Measurements from ENCODE around the gene ACLY. TPM values are rescaled to one million over a fixed set of nuclear protein-coding genes. Genes with fewer than 3 reads are reported as not detected.

ACLY gene
- total and polyA plus RNA-seq, 2 of the 13 experiments (the other 11 are each of a cell fraction or from before 2014, with no cell fraction given): 111 to 218 TPM

GRCh38 chr17:41930009-41930832, 11.5 kb upstream of the ACLY start, which contains the start of gene ODAD4 (continued):
- TF ChIP-seq ZBTB26 (CRISPR knock-in tag; IDR thresholded peaks at IDR 0.05; ENCODE audit: borderline replicate concordance) (peak; percentile 60; the same call in 1 of the 2 replicates), ATRX (CRISPR knock-in tag; IDR thresholded peaks at IDR 0.05; ENCODE audit: borderline replicate concordance) (no peak), AFF4 (CRISPR knock-in tag; IDR thresholded peaks at IDR 0.05) (no peak), ZNF672 (CRISPR knock-in tag; IDR thresholded peaks at IDR 0.05) (no peak), ONECUT2 (CRISPR knock-in tag; IDR thresholded peaks at IDR 0.05) (0 out of 2 replicates have a peak, but pooled peaks have one; percentile 44), REXO4 (CRISPR knock-in tag; IDR thresholded peaks at IDR 0.05; ENCODE audit: borderline replicate concordance) (no peak), SSRP1 (CRISPR knock-in tag; IDR thresholded peaks at IDR 0.05) (peak; percentile 76; the same call in 1 of the 2 replicates), PRDM4 (CRISPR knock-in tag; IDR thresholded peaks at IDR 0.05; ENCODE audit: borderline replicate concordance) (no peak), ZNF569 (CRISPR knock-in tag; IDR thresholded peaks at IDR 0.05; ENCODE audit: borderline replicate concordance) (no peak), ZNF800 (CRISPR knock-in tag; IDR thresholded peaks at IDR 0.05) (peak; percentile 93), JUNB (CRISPR knock-in tag; IDR thresholded peaks at IDR 0.05; ENCODE audit: borderline replicate concordance) (no peak), ZNF33A (CRISPR knock-in tag; IDR thresholded peaks at IDR 0.05; ENCODE audit: borderline replicate concordance) (no peak), ZNF275 (CRISPR knock-in tag; IDR thresholded peaks at IDR 0.05; ENCODE audit: borderline replicate concordance) (peak; percentile 76; the same call in 1 of the 2 replicates), ZSCAN12 (CRISPR knock-in tag; IDR thresholded peaks at IDR 0.05) (no peak)

All from HepG2 (cell line).